Measurements from ENCODE around the gene DLD.
A peak's percentile ranks its signal among the peaks of the same experiment; 100 is the strongest.
"Not testable (repeated sequence)": the region's sequence is repeated elsewhere in the genome, so short reads cannot be mapped to it uniquely, and the experiment has no call there.

Gene DLD

GRCh38 chr7:107874605-107875446, 16.2 kb upstream of the DLD start:
- DNase-seq (ENCODE audit: low spot score) = peak; percentile 59

DNA sequence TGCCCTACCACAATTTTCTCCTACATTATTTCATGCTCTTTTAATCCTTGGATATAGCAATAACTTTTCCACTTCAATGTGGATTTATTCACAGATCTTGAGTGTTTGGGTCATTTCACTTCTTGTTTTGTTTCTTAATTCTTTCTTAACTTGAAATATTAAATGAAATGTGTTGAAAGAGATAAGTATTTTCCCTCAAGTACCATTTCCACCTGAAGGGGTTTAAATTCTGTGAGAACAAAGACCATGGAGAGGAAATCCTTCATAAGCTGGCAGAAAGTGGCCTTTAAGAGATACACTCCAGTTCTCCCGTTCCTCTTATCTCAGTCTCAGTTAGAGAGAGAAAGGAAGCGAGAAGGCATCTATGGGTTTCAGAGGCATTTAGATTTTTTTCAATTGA, 14.1 kb upstream of the DLD start:
- DNase-seq (ENCODE audit: low spot score) = no peak

- DNase-seq (ENCODE audit: low spot score) = no peak
Measured at GRCh38 chr7:107877731-107878382, 13.1 kb upstream of the DLD start.

- DNase-seq (ENCODE audit: low spot score) = no peak
Measured at GRCh38 chr7:107878636-107879035, 12.3 kb upstream of the DLD start.

GRCh38 chr7:107879400-107880035, 11.5 kb upstream of the DLD start:
- DNase-seq (ENCODE audit: low spot score) = peak; percentile 64

GRCh38 chr7:107882766-107883165, 8.2 kb upstream of the DLD start:
- DNase-seq (ENCODE audit: low spot score) = no peak

DNA sequence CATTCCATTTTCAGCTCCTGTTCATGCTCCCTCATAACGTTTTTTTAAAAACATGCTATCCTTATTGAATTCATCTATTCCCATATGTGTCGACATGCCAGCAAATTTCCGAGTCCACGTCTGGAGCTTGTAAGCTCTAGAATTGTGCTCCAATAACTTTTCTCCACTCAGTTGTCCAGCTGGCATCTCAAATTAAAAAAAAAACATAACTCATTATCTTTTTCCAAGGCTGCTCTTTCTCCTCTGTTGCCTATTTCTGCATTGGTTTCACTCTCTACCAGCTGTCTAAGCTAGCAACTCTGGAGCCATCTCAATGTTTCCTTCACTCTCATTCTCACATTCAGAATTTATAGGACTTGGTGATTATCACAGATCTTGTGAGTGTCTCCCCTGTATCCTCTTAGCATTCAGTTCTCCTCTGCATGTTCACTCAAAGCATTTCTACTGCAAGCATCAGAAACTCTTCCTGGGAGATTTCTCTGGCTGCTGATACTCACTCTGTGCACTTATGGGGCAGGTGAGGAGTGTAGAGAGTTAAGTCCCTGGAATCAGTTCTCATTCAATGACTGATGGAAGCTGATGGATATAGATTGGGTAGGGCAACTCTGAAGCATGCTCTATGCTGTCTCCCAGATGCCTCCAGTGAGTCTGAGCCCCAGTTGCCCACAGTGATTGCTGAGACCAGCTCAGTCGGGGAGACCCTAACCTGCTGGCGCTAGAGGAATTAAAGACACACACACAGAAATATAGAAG, 6.7 kb upstream of the DLD start:
- no peak for DNase-seq (ENCODE audit: low spot score)

DNA sequence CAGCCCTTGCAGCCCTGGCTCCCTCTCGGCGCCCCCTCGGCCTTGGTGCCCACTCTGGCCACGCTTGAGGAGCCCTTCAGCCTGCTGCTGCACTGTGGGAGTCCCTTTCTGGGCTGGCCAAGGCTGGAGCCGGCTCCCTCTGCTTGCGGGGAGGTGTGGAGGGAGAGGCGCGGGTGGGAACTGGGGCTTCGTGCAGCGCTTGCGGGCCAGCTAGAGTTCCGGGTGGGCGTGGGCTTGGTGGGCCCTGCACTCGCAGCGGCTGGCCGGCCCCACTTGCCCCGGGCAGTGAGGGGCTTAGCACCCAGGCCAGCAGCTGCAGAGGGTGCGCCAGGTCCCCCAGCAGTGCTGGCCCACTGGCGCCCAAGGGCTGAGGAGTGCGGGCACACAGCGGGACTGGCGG, 3.2 kb upstream of the DLD start:
- DNase-seq (ENCODE audit: low spot score) = not testable (repeated sequence)

DNA sequence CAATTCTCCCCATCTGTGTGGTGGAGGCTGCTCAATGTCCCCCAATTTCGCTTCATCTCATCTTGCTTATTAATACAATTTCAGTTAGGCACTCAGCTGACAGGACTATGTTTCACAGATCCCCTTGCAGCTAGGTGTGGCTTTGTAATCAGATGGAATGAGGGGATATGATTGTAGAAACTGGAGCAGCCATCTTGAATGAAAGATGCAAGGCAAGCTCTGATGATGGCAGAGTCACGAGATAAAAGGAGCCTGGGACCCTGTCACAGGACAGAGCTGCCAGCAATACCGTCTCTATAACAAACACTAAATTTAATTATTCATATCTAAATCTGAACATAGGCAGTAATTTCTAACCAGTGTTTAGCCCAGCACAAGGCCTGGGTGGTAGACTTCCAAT, 991 bp upstream of the DLD start:
- DNase-seq (ENCODE audit: low spot score) = no peak

GRCh38 chr7:107890493-107890961, 456 bp upstream of the DLD start:
- DNase-seq (ENCODE audit: low spot score) = no peak

DNA sequence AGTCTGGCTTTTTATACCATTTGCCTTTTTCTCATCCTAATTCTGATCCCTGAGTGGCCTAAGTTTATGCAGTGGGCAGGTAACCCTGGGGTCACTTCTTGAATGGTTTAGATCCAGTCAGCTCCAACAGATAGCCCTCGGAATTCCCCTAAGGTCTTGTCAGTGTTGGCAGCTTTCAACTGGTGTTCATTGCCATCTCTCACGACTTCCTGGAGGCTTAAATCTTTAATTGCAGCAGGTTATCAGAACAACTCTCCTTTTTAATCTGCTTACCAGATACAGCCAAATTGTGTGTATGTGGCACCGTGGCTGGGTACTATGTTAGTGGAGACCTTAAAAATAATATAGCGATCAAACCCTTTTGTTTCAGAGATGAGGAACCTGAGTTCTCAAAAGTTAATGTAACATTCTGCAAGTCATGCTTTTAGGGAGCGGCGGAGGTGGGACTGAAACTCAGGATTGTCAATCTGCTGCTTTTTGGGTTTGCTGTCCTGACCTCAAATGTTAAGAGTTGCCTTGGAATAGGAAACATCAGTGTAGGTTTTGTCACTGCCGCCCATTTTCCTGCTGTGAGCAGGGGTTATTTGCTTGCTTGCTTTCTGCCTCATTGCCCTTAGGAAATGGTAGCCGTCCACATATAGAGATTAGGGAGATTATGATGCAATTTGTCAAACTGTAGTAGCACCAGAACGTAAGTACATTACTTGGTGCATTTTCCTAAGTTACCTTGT, 818 bp downstream of the DLD start:
- DNase-seq (ENCODE audit: low spot score) = peak; percentile 23

- DNase-seq (ENCODE audit: low spot score) = not testable (repeated sequence)
Measured at GRCh38 chr7:107892367-107892741, 1.4 kb downstream of the DLD start.

DNA sequence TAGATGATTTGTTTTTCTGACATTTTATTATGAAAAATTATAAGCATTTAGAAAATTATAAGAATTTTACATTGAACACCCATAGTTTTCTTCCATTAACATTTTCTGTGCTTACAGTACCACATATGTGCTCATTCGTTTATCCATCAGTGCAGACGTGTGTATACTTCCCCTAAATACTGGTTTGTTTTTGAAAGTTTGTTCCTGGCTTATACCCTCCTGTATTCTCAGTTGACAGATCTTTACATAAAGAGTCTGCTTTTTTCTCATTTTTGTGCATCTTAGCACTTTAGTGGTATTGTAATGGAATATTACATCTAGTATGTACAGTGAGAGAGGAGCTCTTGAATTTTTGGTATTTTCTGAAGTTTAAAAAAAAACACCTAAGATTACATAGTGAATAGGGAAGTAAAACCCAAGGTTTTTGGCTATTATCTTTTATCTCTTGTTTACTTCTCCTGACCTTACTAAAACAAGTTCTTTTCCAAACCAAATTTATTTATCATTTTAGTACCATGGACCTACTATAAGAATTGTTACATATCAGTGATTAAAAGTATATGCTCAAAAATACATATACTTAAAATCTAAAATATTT, 8.1 kb downstream of the DLD start:
- no peak for DNase-seq (ENCODE audit: low spot score)

DNA sequence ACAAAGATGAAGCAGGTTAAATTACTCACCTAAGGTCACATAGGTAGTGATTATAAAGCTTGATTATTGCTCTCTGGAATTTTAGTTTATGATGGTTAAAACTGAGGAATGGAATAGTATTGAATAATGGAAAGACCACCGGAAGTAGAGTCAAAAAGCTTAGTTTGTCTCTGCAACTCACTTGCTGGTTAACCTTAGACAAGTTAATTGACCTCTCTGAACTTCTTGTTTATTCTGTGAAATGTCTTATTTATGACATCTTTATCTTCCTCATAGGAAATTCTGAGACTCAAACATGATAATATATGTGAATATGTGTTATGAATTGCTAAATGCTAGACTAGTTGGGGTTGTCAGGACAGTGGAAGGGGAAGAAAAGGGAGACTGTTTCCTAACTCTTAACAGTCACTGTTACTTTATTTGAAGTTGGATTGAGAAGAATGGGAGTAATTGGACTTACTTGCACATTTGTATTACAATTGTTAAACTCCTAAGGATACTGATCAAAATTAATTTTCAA, 9.6 kb downstream of the DLD start:
- DNase-seq (ENCODE audit: low spot score) = no peak

GRCh38 chr7:107902381-107902780, 11.4 kb downstream of the DLD start:
- no peak for DNase-seq (ENCODE audit: low spot score)

DNA sequence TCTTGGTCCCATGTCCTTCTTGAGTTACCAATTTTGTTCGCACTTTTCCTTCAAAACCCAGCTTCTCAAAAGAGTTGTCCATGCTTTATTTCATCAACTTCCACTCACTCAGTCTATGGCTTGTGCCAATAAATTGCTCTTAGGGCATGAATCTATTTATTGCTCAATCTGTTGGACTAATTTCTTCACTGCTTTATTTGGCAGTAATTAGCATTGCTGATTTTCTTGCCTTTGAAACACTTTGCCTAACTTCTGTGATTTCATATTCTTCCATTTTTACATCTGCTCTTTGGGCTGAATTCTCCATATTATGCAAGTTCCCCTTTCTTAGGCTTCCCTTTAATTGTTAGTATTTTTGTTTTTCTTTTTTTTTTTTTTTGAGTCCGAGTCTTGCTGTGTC, 16.8 kb downstream of the DLD start:
- DNase-seq (ENCODE audit: low spot score) = no peak

- no peak for DNase-seq (ENCODE audit: low spot score)
Measured at GRCh38 chr7:107909445-107909844, 18.5 kb downstream of the DLD start.

- no peak for DNase-seq (ENCODE audit: low spot score)
Measured at GRCh38 chr7:107911981-107912380, 21.0 kb downstream of the DLD start.

DNA sequence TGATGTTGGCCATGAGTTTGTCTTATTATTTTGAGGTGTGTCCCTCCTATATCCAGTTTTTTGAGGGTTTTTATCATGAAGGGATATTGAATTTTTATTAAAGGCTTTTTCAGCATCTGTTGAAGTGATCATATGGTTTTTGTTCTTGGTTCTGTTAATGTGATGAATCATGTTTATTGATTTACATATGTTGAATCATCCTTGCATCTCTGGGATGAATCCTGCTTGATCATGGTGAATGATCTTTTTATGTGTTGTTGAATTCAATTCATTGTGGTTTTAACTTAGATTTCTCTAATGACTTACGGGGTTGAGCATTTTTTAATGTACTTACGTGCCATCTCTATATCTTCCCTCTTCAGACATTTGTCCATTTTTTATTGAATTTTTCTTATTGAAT, 22.9 kb downstream of the DLD start:
- DNase-seq (ENCODE audit: low spot score) = no peak

DNA sequence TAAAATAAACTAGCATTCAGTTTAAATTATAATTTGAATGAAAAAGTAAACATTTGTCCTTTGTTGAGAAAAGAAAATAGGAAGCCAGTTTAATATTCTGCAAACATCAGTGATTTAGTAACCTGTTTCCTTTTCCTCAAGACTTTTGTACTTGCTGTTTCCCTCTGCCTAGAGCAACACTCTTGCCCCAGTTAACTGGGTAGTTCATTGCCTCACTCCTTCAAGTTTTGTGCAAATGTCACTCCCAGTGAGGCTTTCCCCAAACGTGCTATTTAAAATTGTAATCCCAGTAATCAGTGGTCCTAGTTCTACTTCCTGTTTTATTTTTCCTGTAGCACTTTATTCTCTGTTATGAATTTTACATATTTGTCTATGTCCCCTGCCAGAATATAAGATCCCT, 23.8 kb downstream of the DLD start:
- DNase-seq (ENCODE audit: low spot score) = no peak

GRCh38 chr7:107915541-107915940, 24.6 kb downstream of the DLD start:
- no peak for DNase-seq (ENCODE audit: low spot score)
